Measurements from ENCODE around the gene AP5M1. TPM values are rescaled to one million over a fixed set of nuclear protein-coding genes. Genes with fewer than 3 reads are reported as not detected.
A peak's percentile ranks its signal among the peaks of the same experiment; 100 is the strongest.

Gene AP5M1
- total RNA-seq, 2 experiments from 2014 or later: 50.2 to 50.6 TPM

DNA sequence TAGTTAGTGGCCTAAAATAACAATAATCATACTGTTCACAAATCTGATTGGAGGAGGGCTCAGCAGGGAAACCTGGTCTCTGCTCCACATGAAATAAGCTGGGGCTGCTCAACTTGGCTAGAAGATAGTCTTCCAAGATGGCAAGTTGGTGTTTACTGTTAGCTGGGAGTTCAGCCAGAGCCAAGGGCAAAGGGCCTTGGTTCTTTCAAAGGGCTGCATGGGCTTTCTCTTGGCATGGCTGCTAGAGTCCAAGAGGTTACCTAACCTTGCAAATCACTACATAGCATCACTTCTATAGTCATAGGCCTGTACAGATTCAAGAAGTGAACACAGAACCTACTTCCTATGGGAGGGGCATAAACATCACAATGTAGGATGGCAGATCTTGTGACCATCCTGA is 7.2 kb upstream of the AP5M1 start:
- Mint-ChIP-seq H3K27ac (no peak overlapping the region), H3K27me3 (no peaks in the 10 kb centered on the region), H3K9me3 (no peaks in the 10 kb centered on the region), H3K36me3 (peaks cover 30% of the 10 kb centered on the region), H3K4me1 (peaks cover 24% of the 10 kb centered on the region), H3K4me3 (no peak overlapping the region)
- DNase-seq (no peak), ATAC-seq (ENCODE audit: low read depth) (no peak)
- POLR2A ChIA-PET: no interaction called here

- POLR2A ChIA-PET: no interaction called here
- Mint-ChIP-seq H3K4me3 (no peak overlapping the region), H3K36me3 (peaks cover 26% of the 10 kb centered on the region), H3K27ac (no peak overlapping the region), H3K27me3 (no peaks in the 10 kb centered on the region), H3K9me3 (no peaks in the 10 kb centered on the region), H3K4me1 (peaks cover 26% of the 10 kb centered on the region)
- ATAC-seq (ENCODE audit: low read depth): no peak
- no peak for DNase-seq
These were observed 6.7 kb upstream of the AP5M1 start for GRCh38 chr14:57262117-57262516.

GRCh38 chr14:57266065-57266464 is 2.7 kb upstream of the AP5M1 start:
- no peak overlapping the region for H3K27ac Mint-ChIP-seq

GRCh38 chr14:57273236-57273635 is 4.5 kb downstream of the AP5M1 start:
- Mint-ChIP-seq H3K9me3 (no peaks in the 10 kb centered on the region), H3K4me1 (peaks cover 21% of the 10 kb centered on the region), H3K4me3 (no peak overlapping the region), H3K27me3 (no peaks in the 10 kb centered on the region), H3K36me3 (peaks cover 23% of the 10 kb centered on the region), H3K27ac (no peak overlapping the region)
- no peak for DNase-seq
- no peak for ATAC-seq (ENCODE audit: low read depth)
- POLR2A ChIA-PET: no interaction called here

More at GRCh38 chr14:57266065-57266464, 2.7 kb upstream of the AP5M1 start:
- Mint-ChIP-seq H3K36me3 (peaks cover 13% of the 10 kb centered on the region), H3K4me1 (peaks cover 37% of the 10 kb centered on the region), H3K27me3 (no peaks in the 10 kb centered on the region), H3K9me3 (no peaks in the 10 kb centered on the region), H3K4me3 (peak overlapping the region; percentile 3)
- no peak for ATAC-seq (ENCODE audit: low read depth)
- DNase-seq: no peak
- POLR2A ChIA-PET: no interaction called here

DNA sequence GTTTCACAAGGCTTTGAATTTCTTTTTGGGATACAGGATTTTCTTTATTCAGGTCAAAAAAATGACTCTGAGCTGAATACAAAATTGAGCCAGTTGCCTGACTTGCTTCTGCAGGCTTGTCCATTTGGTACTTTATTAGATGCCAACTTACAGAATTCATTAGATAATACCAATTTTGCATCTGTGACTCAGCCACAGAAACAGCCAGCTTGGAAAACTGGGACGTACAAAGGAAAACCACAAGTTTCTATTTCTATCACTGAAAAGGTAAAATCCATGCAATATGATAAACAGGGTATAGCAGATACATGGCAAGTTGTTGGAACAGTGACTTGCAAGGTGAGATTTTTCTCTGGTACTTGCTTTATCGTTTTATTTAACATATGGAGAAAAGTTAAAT is 5.8 kb downstream of the AP5M1 start:
- POLR2A ChIA-PET: interaction anchor here (0.8 kb wide), 1 partner anchor 1900 kb away, joined by 4 read pairs; no protein-coding TSS in a partner anchor
- Mint-ChIP-seq H3K4me1 (peaks cover 21% of the 10 kb centered on the region), H3K9me3 (no peaks in the 10 kb centered on the region), H3K36me3 (peaks cover 27% of the 10 kb centered on the region), H3K27ac (no peak overlapping the region), H3K27me3 (no peaks in the 10 kb centered on the region), H3K4me3 (no peak overlapping the region)
- ATAC-seq (ENCODE audit: low read depth) (no peak), DNase-seq (no peak)

GRCh38 chr14:57275023-57275664 is 6.4 kb downstream of the AP5M1 start:
- Mint-ChIP-seq H3K4me1 (peaks cover 18% of the 10 kb centered on the region), H3K36me3 (peaks cover 27% of the 10 kb centered on the region)
- POLR2A ChIA-PET: interaction anchor here (0.8 kb wide), 1 partner anchor 1901 kb away, joined by 4 read pairs; no protein-coding TSS in a partner anchor

GRCh38 chr14:57277062-57277461 is 8.3 kb downstream of the AP5M1 start:
- no peak overlapping the region for H3K27ac Mint-ChIP-seq
- H3K27me3 Mint-ChIP-seq: no peaks in the 10 kb centered on the region
- no peak for DNase-seq
- ATAC-seq (ENCODE audit: low read depth): no peak
- peaks cover 22% of the 10 kb centered on the region for H3K36me3 Mint-ChIP-seq
- H3K4me3 Mint-ChIP-seq: no peak overlapping the region
- peaks cover 3% of the 10 kb centered on the region for H3K4me1 Mint-ChIP-seq
- POLR2A ChIA-PET: no interaction called here
- no peaks in the 10 kb centered on the region for H3K9me3 Mint-ChIP-seq

More at GRCh38 chr14:57275023-57275664, 6.4 kb downstream of the AP5M1 start:
- Mint-ChIP-seq H3K27ac (no peak overlapping the region), H3K9me3 (no peaks in the 10 kb centered on the region), H3K4me3 (no peak overlapping the region), H3K27me3 (no peaks in the 10 kb centered on the region)
- ATAC-seq (ENCODE audit: low read depth): no peak
- DNase-seq: no peak

DNA sequence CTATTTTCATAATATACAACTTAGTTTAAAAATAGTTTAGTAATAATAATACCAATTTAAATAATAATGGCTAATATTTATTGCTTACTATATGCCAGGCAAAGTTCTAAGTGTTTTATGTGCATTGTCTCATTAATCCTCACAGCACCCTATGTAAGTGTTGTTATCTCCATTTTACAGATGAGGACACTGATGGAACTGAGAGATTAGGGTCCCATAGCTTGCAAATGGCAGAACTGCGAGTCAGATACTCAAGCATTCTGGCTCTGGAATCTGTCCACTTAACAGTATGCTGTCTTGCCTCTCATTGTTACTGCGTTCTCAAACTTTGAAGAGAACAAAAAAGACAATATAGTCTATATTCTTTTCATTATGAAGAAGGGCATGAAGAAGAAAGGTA is 19.0 kb downstream of the AP5M1 start:
- POLR2A ChIA-PET: interaction anchor here (0.6 kb wide), 1 partner anchor 1243 kb away, joined by 3 read pairs; no protein-coding TSS in a partner anchor
- H3K4me1 Mint-ChIP-seq: no peaks in the 10 kb centered on the region
- no peaks in the 10 kb centered on the region for H3K9me3 Mint-ChIP-seq
- H3K27ac Mint-ChIP-seq: no peak overlapping the region
- ATAC-seq (ENCODE audit: low read depth): no peak
- H3K4me3 Mint-ChIP-seq: no peak overlapping the region
- DNase-seq: no peak
- peaks cover 3% of the 10 kb centered on the region for H3K36me3 Mint-ChIP-seq
- no peaks in the 10 kb centered on the region for H3K27me3 Mint-ChIP-seq

- DNase-seq (no peak), ATAC-seq (ENCODE audit: low read depth) (no peak)
- Mint-ChIP-seq H3K9me3 (no peaks in the 10 kb centered on the region), H3K27me3 (no peaks in the 10 kb centered on the region), H3K27ac (no peak overlapping the region), H3K36me3 (no peaks in the 10 kb centered on the region), H3K4me1 (no peaks in the 10 kb centered on the region), H3K4me3 (no peak overlapping the region)
- POLR2A ChIA-PET: no interaction called here
These were observed 22.0 kb downstream of the AP5M1 start for GRCh38 chr14:57290751-57291150.

GRCh38 chr14:57291692-57292647 is 23.2 kb downstream of the AP5M1 start:
- H3K4me1 Mint-ChIP-seq: no peaks in the 10 kb centered on the region
- POLR2A ChIA-PET: no interaction called here

GRCh38 chr14:57293866-57294837 is 25.4 kb downstream of the AP5M1 start:
- POLR2A ChIA-PET: no interaction called here
- no peak for DNase-seq
- Mint-ChIP-seq H3K4me1 (no peaks in the 10 kb centered on the region), H3K27me3 (no peaks in the 10 kb centered on the region), H3K9me3 (no peaks in the 10 kb centered on the region), H3K36me3 (no peaks in the 10 kb centered on the region), H3K27ac (no peak overlapping the region), H3K4me3 (no peak overlapping the region)
- no peak for ATAC-seq (ENCODE audit: low read depth)

More at GRCh38 chr14:57291692-57292647, 23.2 kb downstream of the AP5M1 start:
- no peak overlapping the region for H3K4me3 Mint-ChIP-seq
- ATAC-seq (ENCODE audit: low read depth) (no peak), DNase-seq (no peak)
- no peaks in the 10 kb centered on the region for H3K36me3 Mint-ChIP-seq
- H3K27ac Mint-ChIP-seq: no peak overlapping the region
- no peaks in the 10 kb centered on the region for H3K27me3 Mint-ChIP-seq
- no peaks in the 10 kb centered on the region for H3K9me3 Mint-ChIP-seq

DNA sequence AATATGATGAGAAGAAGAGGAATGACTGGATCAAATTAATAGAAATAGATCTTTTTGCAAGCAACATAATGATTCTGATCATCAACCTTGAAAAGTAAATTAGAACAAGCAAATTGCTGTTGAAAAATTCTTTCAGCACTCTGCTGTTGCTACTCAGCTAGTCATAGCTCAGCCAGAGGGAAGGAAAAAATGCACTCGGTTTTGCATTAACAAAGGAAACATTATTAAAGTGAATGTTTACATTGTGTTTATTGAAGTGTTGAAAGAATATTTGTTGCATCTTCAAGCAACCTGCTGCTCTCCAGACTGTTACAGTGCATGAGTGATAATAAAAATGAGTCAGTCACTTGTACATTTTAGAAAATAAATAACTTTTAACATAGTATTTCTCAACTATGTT is 26.5 kb downstream of the AP5M1 start:
- Mint-ChIP-seq H3K27ac (no peak overlapping the region), H3K27me3 (no peaks in the 10 kb centered on the region), H3K9me3 (no peaks in the 10 kb centered on the region), H3K36me3 (no peaks in the 10 kb centered on the region), H3K4me3 (no peak overlapping the region), H3K4me1 (no peaks in the 10 kb centered on the region)
- DNase-seq (no peak), ATAC-seq (ENCODE audit: low read depth) (no peak)
- POLR2A ChIA-PET: interaction anchor here (0.7 kb wide), 1 partner anchor 94 kb away, joined by 7 read pairs; no protein-coding TSS in a partner anchor

- H3K9me3 Mint-ChIP-seq: no peaks in the 10 kb centered on the region
- H3K36me3 Mint-ChIP-seq: no peaks in the 10 kb centered on the region
- H3K27ac Mint-ChIP-seq: no peak overlapping the region
- ATAC-seq (ENCODE audit: low read depth) (no peak), DNase-seq (no peak)
- H3K27me3 Mint-ChIP-seq: no peaks in the 10 kb centered on the region
- no peak overlapping the region for H3K4me3 Mint-ChIP-seq
- no peaks in the 10 kb centered on the region for H3K4me1 Mint-ChIP-seq
- POLR2A ChIA-PET: no interaction called here
These were observed 29.1 kb downstream of the AP5M1 start for GRCh38 chr14:57297852-57298251.
